HG03520 (cell line): ENCODE data around the gene TENM3.

Experiments
- ATAC-seq: cut with Tn5 transposase; IDR thresholded peaks from one replicate; pipeline ENCODE4 v1.9.1; 2021; ENCODE audit warnings: mild to moderate bottlenecking, moderate library complexity; ENCODE audit not compliant: unreplicated experiment

The TENM3 gene

GRCh38 chr4:182252220-182252619, 9.0 kb downstream of the TENM3 start:
- ATAC-seq: no peak

- no peak for ATAC-seq
Measured at GRCh38 chr4:182254026-182254780, 11.0 kb downstream of the TENM3 start.

GRCh38 chr4:182255441-182256190, 12.4 kb downstream of the TENM3 start:
- ATAC-seq: no peak

GRCh38 chr4:182257016-182257415, 13.8 kb downstream of the TENM3 start:
- ATAC-seq: no peak

GRCh38 chr4:182257503-182257902, 14.3 kb downstream of the TENM3 start:
- ATAC-seq: no peak

GRCh38 chr4:182258441-182259000, 15.3 kb downstream of the TENM3 start:
- no peak for ATAC-seq

- no peak for ATAC-seq
Measured at GRCh38 chr4:182261651-182262223, 18.5 kb downstream of the TENM3 start.

GRCh38 chr4:182263562-182263961, 20.4 kb downstream of the TENM3 start:
- no peak for ATAC-seq

GRCh38 chr4:182264139-182264752, 21.0 kb downstream of the TENM3 start:
- ATAC-seq: no peak

GRCh38 chr4:182265881-182266280, 22.7 kb downstream of the TENM3 start:
- ATAC-seq: no peak

- ATAC-seq: no peak
Measured at GRCh38 chr4:182267048-182267447, 23.8 kb downstream of the TENM3 start.

- no peak for ATAC-seq
Measured at GRCh38 chr4:182268966-182269365, 25.8 kb downstream of the TENM3 start.

- no peak for ATAC-seq
Measured at GRCh38 chr4:182271731-182272130, 28.5 kb downstream of the TENM3 start.

- no peak for ATAC-seq
Measured at GRCh38 chr4:182272151-182272550, 28.9 kb downstream of the TENM3 start.

GRCh38 chr4:182273191-182273935, 30.2 kb downstream of the TENM3 start:
- no peak for ATAC-seq

GRCh38 chr4:182276210-182277109, 33.3 kb downstream of the TENM3 start:
- no peak for ATAC-seq

GRCh38 chr4:182277377-182277776, 34.2 kb downstream of the TENM3 start:
- no peak for ATAC-seq

GRCh38 chr4:182278729-182279128, 35.5 kb downstream of the TENM3 start:
- no peak for ATAC-seq

GRCh38 chr4:182280436-182281111, 37.4 kb downstream of the TENM3 start:
- ATAC-seq: no peak
